BJ (cell line): ENCODE results near the gene STRIP2. TPM values are rescaled to one million over a fixed set of nuclear protein-coding genes. Genes with fewer than 3 reads are reported as not detected.
"Not testable (repeated sequence)": the region's sequence is repeated elsewhere in the genome, so short reads cannot be mapped to it uniquely, and the experiment has no call there.

ENCODE experiments used
- CTCF ChIA-PET: fragments of 350-600 bp; formaldehyde crosslinking; extraction: SDS; loops from one replicate; lab custom pipeline; 2021; ENCODE audit warnings: antibody characterized with exemption, inconsistent platforms; lab: Yijun Ruan, JAX
- POLR2A ChIA-PET: fragments of 300-600 bp; sonication (Branson Sonifier 250); formaldehyde crosslinking; extraction: SDS; loops from one replicate; lab custom pipeline; 2021; ENCODE audit warnings: antibody characterized with exemption; lab: Charles Lee
- DNase-seq: peaks from one replicate; pipeline ENCODE4 v3.0.0-alpha.2; 2011; ENCODE audit warnings: low read depth
- H3K27me3 ChIP-seq: 2 replicates; pipeline ENCODE4 v1.6.0; 2011; ENCODE audit warnings: low read length; ENCODE audit not compliant: control insufficient read depth, insufficient read depth
- H3K36me3 ChIP-seq: 2 replicates; pipeline ENCODE4 v1.5.1; 2011; ENCODE audit warnings: low read length; ENCODE audit not compliant: control insufficient read depth, insufficient read depth
- H3K4me3 ChIP-seq: 2 replicates; pipeline ENCODE4 v1.5.1; 2011; ENCODE audit warnings: low read depth, mild to moderate bottlenecking, control low read depth, low read length
- CTCF ChIP-seq: IDR thresholded peaks from 2 replicates; pipeline ENCODE4 v1.5.1; 2011; ENCODE audit warnings: low read depth, mild to moderate bottlenecking, control low read depth, inconsistent platforms, low read length, moderate library complexity; ENCODE audit not compliant: insufficient read depth
- polyA plus RNA-seq: library from polyadenylated mRNA; depleted of rRNA; stranded (reverse); fragments of >200 nt; gene quantifications from 2 replicates; pipeline ENCODE4 v1.2.3, GENCODE V29; 2011

Gene STRIP2
- polyA plus RNA-seq, 1 experiment = 2.0 TPM

- Histone ChIP-seq H3K4me3 (no peak overlapping the region), H3K36me3 (no peaks in the 10 kb centered on the region), H3K27me3 (no peaks in the 10 kb centered on the region)
- no peak for DNase-seq
- POLR2A ChIA-PET = no interaction called here
- CTCF ChIA-PET = interaction anchor here (1.9 kb wide), 1 partner anchor 10 kb away, joined by 8 read pairs; no protein-coding TSS in a partner anchor
- no peak for TF ChIP-seq CTCF
These were observed 32.0 kb upstream of the STRIP2 start for GRCh38 chr7:129401967-129402860.

GRCh38 chr7:129405527-129405926 lies 28.7 kb upstream of the STRIP2 start:
- no peaks in the 10 kb centered on the region for H3K27me3 ChIP-seq
- CTCF ChIA-PET = no interaction called here
- H3K4me3 ChIP-seq = no peak overlapping the region

GRCh38 chr7:129410238-129410637 lies 24.0 kb upstream of the STRIP2 start:
- DNase-seq, POLR2A ChIA-PET, H3K36me3 ChIP-seq, H3K27me3 ChIP-seq, H3K4me3 ChIP-seq: not testable (repeated sequence)
- CTCF ChIA-PET = interaction anchor here (1.0 kb wide), 1 partner anchor 24 kb away, joined by 3 read pairs; no protein-coding TSS in a partner anchor

More at GRCh38 chr7:129405527-129405926, 28.7 kb upstream of the STRIP2 start:
- no peak for DNase-seq
- H3K36me3 ChIP-seq = no peaks in the 10 kb centered on the region
- POLR2A ChIA-PET = no interaction called here
- no peak for TF ChIP-seq CTCF

- Histone ChIP-seq H3K4me3 (no peak overlapping the region), H3K36me3 (no peaks in the 10 kb centered on the region), H3K27me3 (no peaks in the 10 kb centered on the region)
- TF ChIP-seq CTCF = no peak
- ChIA-PET CTCF (interaction anchor here (0.8 kb wide), 1 partner anchor 36 kb away, joined by 3 read pairs; no protein-coding TSS in a partner anchor), POLR2A (no interaction called here)
- DNase-seq = no peak
These were observed 21.7 kb upstream of the STRIP2 start for GRCh38 chr7:129412501-129412900.

- POLR2A ChIA-PET = no interaction called here
- CTCF ChIA-PET = no interaction called here
- H3K27me3 ChIP-seq = no peaks in the 10 kb centered on the region
- DNase-seq = no peak
- H3K4me3 ChIP-seq = no peak overlapping the region
- H3K36me3 ChIP-seq = no peaks in the 10 kb centered on the region
- TF ChIP-seq CTCF = no peak
These were observed 17.2 kb upstream of the STRIP2 start for GRCh38 chr7:129417073-129417472.
